HG03378 (cell line): Measurements from ENCODE around the gene FHIT.

Source experiments
- ATAC-seq: cut with Tn5 transposase; IDR thresholded peaks from one replicate; pipeline ENCODE4 v1.9.1; 2021; ENCODE audit warnings: mild to moderate bottlenecking, moderate library complexity; ENCODE audit not compliant: unreplicated experiment

FHIT gene

DNA sequence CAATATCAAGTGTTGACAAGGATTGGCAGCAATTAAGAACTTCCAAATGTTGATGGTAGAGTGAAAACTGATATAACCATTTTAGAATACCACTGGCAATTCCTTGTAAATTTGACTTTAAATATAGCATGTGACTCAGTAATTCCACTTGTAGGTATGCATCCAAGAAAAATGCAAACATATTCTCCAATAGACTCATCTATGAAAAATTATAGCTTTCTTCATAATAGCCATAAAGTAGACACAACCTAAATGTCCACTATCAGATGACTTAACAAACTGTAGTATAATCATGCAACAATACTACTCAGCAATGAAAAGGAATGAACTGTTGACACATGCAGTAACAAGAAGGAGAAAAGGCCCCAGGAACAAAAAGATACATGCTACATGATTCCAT, 988.1 kb downstream of the FHIT start:
- no peak for ATAC-seq

DNA sequence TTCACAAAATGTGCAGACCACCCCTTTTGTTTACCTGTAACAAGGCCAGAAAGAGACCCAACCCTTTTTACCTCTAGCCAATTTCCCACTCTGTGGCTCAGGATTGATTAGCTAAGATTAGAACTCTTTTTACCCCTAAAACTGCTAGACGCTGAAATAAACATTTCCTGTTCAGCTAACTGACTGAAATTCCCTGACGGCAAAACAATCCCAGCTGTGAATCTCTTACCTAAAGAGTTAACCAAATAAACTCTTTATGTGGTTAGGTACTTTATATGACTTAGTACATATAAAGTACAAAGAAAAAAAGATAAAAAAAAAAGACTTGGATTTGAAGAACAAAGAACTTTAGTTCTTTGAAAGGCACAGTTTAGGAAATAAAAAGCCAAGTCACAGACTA, 988.7 kb downstream of the FHIT start:
- ATAC-seq = no peak

DNA sequence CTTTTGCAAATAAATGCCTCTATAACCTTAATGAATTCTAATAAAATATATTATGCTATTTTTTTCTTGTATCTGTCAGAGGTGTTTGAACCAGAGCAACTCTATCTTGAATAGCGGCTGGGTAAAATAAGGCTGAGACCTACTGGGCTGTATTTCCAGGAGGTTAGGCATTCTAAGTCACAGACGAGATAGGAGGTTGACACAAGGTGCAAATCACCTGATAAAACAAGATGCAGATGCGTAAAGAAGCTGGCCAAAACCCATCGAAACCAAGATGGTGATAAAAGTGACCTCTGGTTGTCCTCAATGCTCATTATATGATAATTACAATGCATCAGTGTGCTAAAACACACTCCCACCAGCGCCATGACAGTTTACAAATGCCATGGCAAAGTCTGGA, 990.7 kb downstream of the FHIT start:
- ATAC-seq = no peak

DNA sequence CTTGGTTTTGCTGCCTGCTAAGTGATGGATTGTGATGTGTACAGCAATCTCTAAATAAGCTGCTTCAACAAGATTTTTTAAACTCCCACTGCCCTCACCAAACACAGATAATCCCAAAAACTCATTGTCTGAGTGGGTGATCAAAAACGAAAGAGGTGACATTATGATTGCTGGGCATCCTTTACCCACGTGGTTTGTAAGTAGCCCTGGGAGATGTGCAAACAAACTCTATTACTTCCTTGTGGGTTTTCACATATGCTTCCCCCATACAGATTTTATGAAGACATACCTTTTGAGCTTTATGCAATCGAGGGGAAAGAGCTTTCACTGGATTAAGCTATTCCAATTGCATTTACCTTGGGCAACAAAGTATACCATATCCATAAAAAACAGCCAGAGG, 1000.4 kb downstream of the FHIT start:
- ATAC-seq = no peak

DNA sequence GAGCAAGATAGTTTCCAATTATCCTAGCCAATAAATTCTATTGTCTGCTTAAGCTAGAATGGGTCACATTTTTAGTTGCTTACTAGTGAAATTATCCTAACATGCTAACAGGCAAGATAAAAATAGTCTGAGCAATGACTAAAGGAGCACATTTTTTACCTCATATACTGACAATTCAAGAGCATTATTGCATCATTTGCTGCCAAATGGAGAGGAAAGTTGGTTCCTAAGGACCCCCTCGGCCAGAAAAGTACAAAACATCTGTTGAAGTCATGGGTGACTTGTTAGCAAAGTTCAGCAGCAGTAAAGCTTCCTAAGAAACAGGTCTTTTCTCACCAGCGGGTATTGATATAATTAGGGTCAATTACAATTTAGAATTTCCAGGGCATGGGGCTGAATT, 1001.0 kb downstream of the FHIT start:
- no peak for ATAC-seq

DNA sequence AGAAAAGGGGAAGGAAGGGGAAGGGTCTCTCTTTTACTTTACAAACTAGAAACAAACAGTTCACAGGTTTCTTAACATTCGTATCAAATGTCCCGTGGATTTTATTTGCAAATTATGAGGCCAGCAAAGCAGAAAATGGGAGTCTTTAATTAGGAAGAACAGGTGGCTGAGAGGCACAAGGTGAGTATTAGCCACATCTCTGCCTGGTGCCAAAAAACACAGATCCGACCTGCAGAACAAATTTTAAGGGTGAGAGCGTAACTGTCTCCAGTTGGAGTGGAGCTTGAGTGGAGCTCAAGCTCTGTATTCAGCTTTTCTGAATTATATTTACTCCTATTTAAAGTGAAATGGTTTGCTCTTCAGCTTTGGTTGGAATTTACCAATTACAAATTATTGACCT, 1004.9 kb downstream of the FHIT start:
- ATAC-seq = no peak

DNA sequence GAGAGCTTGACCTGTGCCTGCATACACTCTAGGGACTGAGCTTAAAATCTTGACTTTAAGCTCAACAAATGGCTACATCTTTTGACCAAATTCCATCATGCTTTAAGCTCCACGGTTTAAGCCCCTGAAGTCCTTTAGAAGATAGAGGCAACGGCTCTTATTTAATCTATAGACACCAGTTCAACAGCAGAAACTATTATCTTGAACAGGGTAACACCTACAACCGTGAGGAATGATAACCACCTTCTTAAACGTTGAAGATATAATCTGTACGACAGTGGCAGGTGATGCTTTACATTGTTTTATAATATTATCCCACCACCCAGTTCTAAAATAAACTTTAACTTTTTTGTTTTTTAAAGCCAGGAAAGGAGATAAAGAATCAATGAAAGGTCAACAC, 1007.8 kb downstream of the FHIT start:
- no peak for ATAC-seq

DNA sequence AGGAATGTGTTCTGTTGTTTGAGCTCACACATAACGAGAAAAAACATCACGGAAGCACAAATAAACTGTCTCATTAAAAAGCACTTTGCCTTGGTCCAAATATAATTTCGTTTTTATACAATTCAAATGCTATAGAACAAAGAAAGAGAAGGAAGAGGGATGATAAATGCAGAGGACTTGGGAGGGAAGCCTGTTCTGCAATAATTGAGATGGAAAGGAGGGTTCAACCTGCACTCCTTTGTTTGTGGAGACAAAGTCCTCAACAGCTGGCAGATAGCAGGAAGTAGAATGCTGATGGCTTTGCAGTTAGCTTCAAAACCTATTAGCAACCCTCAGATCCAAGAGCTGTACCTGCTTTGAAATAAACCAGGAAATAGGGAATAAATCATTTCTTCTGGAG, 1010.8 kb downstream of the FHIT start:
- no peak for ATAC-seq

DNA sequence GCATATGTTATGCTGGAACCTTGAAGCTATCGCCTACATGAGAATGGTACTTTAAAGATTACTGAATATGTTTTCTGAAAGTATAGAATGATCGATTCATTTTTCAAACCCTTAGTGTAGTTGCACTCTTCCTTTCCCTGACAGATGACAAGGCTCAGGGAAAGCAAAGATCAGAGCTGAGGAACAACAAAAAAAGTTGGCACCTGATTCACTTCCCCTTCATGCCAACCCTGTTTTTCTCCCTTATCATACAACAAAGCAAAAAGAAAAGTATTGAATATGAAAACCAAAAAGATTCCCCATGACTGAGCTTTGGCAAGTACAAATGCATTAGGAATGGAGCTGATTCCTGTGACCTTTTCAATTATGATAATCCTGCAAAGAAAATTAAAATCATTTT, 1012.7 kb downstream of the FHIT start:
- no peak for ATAC-seq

DNA sequence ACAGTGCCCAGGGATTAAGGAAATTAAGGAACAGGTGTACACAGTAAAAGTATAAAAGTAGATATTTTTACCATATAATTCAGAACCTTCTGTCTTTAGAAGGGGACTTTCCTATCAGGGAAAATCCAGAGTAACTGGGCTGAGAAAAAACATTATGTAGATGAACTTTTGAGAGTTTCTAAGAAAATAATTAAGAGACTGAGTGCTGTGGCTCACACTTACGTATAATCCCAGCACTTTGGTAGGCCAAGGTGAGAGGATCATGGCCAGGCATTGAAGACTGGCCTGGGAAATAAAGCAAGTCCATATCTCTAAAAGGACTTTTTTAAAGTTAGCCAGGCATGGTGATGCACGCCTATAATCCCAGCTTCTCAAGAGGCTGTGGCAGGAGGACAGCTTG, 1021.8 kb downstream of the FHIT start:
- no peak for ATAC-seq

DNA sequence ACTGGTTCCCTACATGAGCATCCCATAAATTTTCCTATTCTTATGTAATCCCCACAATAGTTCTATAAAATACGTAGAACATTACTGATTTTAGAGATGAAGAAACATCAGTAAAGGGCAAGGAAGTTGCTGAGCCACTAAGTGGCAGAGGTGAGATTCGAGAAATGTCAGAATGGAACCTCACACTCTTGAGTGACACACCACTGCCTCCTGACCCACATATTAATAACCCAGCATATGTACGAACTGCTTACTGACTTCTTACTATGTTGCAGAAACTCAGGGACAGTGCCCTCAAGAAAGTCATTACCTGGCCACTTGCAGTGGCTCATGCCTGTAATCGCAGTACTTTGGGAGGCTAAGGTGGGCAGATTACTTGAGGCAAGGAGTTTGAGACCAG, 1022.4 kb downstream of the FHIT start:
- ATAC-seq = no peak

DNA sequence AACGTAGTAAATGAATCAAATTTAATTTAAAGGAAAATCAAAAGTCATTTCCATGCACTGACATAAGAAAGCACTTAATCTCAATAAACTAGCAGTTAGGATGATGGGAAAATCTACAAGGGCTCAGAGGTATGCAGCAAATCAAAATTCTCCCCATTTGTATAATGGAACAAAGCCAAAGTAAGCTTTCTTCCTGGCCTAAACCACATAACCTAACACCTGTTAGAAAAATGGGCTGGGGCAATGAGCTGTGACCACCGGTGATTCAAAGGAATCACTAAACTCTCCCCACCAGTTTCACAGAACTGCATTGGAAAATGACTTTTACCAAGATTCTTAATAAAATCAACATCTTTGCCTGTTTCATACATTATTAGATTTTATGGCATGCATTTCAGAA, 1024.3 kb downstream of the FHIT start:
- ATAC-seq = no peak

DNA sequence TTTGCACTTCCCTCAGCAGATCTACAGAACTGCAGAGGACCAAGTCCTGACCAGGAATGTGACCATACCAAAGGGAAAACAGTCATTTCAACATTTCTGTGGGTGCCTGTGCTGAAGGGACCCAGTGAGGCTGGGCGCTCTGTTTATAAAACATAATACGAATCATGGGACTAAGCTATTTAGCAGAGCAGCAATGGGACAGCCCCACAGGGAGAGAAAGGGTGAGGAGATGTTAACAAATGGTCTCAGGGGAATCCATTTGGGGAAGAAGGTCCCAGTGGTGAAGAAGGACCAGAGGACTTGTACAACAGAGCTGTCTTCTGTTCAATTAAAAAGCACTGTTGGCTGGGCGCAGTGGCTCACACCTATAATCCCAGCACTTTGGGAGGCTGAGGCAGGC, 1025.4 kb downstream of the FHIT start:
- ATAC-seq = no peak

DNA sequence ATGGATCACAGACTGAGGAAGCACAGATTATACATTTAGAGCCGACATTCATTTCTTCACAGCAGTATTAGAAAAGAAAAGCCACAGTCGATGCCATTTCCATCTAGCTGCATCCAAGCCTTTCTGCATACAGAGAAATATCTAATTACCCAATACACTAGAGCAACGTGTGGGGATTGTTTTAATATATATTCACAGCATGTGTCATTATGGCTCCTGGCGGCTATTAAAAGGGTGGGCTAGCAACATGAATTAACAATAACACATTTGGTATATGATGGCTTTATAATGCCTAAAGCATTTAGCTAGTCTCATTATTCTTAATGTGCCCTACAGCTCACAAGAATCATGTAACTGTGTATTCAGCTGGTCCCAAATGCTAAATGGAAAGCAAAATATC, 1030.5 kb downstream of the FHIT start:
- no peak for ATAC-seq

DNA sequence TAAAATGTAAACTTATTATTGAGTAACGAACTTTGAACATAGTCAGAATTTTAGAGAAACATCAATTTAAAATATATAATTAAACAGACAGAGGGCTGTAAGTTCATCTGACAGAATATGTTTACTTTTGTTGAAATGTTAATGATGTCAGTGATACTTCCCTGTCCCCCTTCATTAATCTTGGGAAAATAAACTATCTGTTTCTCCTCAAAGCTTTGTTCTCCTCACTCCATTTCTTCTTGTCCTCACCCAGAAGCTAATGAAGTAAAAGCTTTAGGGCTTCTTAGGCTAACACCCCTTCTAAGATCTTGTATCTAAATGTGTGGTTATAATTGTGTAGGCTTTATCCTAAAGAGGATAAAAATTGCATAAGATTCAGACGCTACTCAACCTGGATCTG, 1031.8 kb downstream of the FHIT start:
- no peak for ATAC-seq

DNA sequence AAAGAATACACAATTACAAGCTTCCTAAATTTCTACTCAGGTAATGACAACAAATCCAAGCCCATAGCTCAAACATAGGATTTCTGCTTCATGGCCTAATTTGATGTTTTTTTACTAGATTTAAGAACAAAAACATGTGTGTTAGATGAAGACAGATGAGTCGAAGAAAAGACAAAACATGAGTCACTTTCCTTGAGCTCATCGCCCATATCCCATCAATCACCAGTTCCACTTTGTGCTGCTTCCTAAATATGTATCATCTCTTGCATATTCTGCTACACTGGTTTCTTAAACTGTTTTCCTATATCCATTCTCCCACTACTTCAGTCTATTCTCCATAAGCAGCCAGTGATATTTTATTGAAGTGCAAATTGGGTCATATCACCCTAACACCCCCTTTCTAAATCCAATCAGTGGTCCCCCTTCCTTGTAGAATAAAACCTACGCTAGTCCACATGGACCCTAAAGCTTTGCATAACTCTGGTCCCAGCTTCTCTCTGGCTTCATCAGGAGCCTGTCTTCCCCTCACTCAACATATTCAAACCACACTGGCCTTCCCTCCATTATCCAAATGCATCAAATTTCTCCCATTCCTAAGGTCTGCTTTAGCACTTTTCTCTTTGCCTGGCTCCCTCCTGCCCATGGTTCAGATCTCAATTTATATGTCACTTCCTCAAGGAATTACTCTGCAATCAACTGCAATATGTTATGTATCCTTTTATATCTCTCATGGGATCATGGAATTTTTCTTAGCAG, 1033.9 kb downstream of the FHIT start:
- no peak for ATAC-seq

DNA sequence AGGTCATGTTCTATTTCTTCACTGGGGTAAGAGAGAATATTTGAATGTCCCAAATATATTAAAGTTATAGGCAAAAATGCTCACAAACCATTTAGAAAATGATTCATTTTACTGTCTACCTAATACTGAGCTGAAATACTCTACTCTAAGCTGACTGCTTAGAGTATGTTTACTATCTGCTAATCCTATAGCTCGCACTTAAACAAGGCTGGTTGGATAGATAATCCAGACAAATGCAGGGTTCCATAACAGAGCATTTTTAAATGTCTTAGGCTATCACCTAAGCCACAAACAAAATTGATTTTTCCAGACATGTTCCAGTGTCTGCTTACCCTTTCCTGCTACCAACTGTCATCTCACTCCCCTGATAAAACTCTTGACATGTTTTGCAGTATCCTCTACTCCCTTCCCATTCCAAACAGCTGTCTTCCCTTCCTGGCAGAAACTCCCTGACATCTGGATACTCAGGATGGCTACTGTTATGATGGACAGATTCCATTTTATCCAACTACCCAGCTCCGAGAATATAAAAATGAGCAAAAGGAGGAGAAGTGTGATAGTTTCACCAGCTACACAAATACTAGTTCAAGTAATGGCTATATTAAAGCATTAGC, 1034.7 kb downstream of the FHIT start:
- ATAC-seq = no peak

DNA sequence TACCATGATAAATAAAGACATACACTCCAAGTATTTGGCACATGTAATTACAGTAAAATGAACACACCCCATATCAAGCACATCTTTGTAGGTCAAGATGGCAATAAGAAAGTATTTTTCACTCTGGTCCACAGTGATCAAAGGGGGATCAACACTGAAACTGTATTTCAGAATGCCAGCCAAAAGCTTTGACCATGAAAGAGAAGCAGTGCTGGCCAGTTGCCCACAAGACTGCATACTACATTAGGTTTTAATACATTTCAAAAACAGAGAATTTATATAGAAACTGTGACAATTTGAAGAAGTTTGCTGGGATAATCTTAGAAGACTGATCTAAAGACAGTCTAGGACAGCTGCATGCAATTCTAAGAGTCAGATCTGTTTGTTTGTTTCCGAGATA, 1035.3 kb downstream of the FHIT start:
- ATAC-seq = no peak

DNA sequence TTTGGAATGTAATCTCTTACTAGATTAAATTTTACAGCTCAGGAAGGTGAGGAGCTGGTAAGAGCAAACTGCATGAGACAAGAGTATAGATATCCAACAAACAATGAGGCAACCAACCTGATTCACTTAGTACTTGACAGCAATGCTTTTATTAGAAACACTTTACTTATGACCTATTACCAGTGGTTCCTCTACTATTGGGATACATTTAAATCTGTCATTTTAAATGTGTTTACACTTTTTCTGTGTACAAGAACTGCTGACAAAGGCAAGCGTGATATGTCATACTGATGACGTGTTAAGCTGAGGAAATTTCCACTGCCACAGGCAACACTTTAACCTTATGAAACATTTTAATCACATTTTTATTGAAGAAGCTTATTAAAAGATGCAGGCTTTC, 1043.3 kb downstream of the FHIT start:
- ATAC-seq = no peak

DNA sequence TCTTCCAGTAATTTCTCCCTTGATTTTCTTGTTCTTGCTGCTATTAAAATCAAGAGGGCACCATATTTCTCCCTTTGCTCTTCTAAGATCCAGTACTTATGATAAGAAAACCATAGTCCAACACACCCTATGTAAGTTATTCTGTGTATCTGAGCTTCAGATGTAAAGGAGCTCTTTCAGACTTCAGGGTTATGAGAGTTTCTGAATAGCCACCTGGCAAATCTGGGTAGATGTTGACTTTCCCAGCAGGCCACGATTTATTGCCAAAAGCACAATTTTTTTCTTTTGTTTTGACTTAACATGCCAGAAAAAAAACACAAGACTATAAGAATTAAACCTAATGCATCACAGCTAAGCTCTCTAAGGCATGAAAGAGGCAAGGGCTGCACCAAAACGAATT, 1045.0 kb downstream of the FHIT start:
- no peak for ATAC-seq

DNA sequence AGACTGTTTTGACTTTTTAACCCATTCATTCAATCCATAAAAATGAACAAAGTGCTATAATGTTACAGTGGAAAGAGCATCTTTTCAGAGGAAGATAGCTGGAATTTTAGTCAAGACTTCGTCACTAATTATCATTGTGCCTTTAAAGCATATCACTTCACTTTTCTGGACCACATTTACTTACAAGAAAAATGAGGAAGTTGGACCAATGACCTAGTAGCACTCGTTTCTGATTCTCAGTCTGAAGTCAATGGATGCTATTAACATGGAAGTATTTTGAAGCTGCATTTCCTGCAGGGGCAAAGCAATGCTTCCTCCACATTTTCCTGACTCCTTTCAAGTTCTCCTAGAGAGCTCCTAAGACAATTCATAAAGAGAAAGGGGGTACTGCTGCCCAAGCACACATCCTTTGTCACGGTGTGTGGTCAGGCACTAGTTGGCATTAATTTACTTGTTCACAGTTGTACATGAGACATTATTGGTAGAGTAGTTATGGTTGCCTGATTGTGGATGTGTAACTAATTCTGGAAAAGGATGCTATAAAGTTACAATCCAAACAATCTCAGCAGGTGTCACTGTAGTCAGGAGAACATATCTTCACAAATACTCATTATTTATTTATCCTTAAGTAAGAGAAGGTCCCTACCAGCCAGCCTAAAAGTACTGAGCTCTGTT, 1049.1 kb downstream of the FHIT start:
- ATAC-seq = no peak

DNA sequence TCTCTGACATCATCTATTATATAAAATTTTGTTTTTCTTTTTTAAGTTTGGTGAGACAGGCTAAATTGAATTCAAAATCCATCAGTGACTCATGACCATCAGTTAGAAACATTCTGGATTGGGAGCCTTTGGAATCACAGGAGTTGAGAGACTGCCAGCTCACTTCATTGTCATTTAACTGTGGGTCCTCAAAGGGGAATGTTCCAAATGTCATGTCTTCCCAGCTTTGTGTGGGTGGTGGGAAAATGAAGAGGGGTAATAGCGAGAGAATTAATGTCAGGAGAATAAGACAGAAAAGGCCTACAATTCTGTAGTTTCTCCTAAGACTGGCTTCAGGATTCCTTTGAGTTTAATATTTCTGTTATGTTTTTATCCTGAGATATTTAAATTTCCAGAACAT, 1051.9 kb downstream of the FHIT start:
- ATAC-seq = no peak
